ENCODE measurements around the gene PGC.

Gene PGC

DNA sequence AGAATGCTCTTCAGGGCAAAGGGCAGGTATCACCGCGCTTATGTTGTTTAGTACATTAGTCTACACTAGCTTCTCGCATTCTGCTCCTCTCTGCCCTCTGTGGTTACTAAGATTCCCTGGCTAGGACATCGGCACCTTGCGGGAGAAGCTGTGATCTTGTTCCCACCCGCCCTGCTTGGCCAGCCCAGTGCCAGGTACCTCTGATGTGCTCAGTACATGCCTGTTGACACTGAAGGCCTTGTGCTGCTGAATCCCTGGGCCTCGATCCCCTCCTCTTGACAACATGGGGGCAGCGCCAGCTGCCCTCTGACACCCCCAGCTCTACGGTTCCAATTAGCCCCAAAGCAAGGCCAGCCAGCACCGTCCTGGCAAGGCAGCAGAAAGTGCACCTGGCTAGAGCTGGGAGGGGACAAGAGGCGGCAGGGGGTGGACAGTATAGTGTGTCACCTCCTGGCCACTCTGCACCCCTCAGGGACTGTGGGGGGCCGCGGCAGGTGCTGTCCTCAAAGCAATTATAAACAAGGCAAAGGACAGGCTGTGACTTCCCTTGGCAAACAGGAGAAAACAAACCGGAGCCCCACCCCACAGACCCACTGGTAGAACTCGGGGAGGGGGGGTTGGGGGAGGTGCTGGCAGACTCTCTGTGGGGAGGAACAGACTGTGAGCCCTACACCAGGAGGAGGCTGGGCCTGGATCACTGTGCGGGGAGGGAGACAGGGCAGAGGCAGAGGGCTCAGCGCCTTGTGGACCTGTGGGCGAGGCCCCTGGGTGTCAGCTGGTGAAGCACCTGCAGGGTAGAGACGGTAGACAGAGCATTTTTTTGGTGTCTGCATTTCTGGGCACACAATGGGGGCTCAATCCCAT is 18.9 kb downstream of the PGC start:
- no peak for DNase-seq

DNA sequence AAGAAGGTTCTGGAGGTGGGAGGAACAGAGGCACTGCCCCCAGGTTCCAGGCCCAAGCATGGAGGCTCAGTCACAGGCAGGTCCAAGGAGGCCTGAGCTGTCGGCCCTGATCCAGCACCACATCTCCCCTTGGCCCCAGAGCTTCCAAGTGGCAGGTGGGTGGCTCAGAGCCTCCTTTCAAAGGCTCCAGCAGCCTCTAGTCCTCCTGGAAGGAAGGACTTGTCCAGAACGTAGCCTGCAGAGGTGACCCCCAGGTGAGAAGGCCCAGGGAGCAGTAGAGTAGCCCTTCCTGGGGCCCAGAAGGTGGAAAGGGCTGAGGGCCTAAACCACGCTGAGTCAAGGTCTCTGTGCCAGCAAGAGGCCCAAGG is 19.5 kb downstream of the PGC start:
- DNase-seq = no peak

DNA sequence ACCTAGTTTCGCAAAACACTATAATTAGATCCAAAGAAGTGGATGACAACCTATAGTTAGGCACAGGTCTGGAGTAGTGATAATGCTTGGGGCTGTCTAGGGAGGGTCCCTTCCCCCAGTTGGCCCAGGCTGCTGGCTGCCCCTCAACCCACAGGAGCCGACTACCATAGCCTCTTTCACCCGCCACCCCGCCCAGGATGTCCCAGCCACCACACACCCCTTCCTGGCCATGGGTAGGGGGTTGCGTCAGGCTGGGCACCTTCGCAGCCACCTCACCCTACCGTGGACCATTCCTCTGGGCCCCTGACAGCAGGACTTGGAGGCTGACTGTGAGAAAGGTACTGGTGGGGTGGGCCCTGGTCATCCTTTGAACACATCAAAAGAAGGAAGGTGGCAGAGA is 20.3 kb downstream of the PGC start:
- DNase-seq = no peak

DNA sequence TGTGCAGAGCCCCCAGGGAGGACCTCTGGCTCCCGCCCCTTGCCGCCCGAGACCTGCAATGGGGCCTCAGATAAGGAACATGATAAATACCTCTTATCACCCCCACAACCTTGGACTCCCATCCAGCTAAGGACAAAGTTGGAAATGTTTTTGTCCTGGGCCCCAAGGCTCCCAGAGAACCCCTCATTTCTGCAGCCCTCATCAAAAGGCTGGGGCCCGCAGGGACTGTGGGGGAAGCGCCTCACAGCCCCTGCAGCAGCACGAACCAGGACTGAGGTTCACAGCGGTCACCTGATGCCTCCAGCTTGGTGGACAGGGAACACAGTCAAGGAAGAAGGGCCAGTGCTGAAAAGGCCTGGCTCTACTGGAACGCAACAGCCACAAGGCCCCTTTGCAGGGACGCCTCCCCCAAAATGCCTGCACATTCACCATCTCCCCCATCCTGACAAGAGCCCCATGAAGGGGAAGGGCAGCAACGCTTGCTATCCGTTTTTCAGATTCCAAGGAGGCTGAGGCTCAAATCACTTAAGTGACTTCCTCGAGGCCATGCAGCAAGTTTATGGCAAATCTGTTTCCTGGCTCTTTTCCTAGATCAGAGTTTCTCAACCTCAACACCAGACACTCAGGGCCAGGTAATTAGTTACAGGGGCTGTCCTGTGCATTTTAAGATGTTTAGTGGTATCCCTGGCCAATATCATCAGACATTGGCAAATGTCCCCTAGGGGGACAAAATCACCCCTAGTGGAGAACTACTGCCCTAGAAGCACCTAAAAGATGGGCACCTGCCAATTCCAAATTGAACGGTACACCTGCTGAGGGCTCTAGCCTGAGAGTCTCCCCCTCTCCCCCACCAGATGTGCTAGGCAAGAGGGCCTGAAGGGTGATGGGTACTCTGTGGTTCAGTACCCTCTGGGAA is 22.4 kb downstream of the PGC start:
- DNase-seq = no peak

DNA sequence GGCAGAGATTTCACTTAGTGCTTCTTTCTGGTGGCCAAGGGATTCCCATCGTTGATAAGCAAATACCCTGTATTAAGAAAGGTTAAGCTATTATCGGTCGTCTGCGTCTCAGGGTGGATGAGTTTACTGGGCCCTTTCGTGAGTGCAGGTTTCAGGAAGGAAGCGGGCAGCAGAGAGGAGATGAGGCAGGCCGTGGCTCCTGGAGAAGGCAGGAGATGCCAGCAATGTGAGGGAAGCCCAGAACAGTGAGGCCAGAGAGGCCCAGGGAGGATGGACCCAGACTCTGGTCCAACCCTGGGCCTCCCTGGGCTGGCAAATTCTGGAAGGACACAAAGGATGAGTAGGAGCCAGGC is 23.0 kb downstream of the PGC start:
- no peak for DNase-seq

DNA sequence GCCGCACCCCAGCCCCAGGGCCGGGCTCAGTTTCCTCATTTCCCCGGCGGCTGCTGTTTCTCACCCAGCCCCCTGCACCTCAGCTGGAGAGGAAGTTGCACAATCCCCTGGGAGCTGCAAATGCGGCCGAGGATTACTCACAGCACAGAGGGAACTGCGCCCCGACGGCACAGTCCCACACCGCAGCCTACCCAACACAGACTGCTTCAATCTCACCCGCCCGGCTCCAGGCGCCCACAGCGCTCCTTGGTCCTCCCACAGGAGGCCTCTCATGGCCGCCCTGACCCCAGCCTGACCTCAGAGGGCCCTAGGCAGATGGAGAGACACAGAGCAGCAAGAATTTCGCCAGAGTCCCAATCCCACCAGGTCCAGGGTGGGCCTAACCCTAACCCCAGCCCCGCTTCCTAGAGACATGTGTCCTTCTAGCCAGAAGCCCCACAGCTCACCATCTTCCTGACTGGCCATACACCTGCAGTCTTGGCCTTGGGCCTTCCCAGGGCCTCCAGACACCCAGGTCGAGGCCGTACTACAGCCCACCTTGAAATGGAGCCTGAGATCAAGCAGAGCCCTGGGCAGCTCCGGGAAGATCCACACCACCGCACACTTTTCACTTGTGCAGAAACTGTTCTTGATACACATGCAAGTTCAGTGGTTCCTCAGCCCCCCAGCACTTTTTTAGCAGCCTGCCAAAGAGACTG is 23.5 kb downstream of the PGC start:
- DNase-seq = no peak

DNA sequence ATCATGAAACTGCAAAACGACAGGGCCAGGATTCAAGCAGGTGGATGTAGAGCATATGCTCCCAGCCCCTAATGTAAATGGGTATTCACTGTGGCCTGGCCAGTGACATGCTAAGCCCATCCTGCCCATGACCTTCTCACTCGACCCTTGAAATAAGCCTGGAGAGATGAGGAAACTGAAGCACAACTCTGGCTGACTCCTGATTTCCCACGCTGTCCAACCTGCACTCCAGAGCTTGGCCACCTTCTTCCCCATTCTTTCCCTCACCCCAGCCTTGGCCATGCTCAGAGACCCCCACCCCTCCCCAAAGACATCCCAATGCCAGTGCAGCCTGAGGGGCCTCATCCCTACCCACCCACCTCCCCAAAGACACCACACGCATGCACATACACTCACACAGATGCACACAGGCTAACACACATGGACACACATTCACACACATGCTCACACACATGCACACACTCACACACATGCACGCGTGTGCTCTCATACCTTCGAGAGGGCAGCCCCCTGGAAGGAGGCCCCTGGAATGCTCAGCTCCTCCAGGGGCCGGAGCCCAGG is 24.1 kb downstream of the PGC start:
- DNase-seq = no peak

DNA sequence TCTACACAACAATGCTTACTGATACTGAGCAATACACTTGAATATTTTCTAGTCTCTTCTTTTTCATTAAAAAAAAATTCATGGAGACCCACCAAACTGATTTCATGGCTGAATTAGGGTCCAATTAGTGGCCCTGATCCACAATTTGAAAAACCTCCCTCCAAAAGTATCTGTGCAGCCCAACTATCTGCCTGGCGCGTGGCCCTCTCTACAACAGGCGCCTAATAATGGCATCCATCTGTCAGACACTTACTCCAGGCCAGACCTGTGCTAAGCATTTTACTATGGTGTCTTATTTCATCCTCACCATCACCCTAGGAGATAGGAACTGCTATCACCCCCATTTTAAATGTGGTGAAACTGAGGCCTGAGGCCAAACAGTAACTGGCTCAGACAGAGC is 25.8 kb downstream of the PGC start:
- DNase-seq = no peak

DNA sequence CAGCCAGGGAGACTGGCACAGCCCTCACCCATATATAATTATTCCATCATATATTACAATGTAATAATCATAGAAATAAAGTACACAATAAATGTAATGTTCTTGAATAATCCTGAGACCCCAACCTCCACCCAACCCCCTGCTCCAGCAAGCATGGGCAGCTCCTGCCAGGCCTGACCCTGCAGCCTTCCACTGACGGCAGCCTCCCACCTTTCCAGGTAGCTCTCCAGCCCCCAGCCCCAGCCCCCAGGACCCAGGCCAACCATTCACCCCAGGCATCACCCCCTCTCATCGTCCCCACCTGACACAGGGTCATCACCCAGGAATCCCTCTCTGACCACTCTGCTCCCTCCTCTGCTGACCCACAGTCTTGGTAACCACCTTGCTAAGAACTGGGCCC is 26.4 kb downstream of the PGC start:
- DNase-seq = no peak

DNA sequence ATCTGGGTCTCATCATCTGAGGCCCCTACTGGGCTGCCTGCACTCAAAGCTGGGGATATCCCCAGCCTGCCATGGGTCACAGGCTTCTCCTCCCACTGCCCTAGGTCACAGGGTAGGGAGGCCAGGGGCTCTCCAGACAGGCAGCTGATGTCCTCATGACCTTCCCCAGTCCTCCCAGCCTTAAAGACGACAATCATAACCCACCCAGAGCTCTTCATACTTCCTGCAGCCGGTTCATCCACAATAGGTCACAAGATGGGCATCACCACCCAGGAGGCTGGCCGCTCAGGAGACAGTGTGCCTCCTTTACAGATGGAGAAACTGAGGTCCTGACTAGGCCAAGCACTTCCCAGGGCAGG is 27.0 kb downstream of the PGC start:
- no peak for DNase-seq

DNA sequence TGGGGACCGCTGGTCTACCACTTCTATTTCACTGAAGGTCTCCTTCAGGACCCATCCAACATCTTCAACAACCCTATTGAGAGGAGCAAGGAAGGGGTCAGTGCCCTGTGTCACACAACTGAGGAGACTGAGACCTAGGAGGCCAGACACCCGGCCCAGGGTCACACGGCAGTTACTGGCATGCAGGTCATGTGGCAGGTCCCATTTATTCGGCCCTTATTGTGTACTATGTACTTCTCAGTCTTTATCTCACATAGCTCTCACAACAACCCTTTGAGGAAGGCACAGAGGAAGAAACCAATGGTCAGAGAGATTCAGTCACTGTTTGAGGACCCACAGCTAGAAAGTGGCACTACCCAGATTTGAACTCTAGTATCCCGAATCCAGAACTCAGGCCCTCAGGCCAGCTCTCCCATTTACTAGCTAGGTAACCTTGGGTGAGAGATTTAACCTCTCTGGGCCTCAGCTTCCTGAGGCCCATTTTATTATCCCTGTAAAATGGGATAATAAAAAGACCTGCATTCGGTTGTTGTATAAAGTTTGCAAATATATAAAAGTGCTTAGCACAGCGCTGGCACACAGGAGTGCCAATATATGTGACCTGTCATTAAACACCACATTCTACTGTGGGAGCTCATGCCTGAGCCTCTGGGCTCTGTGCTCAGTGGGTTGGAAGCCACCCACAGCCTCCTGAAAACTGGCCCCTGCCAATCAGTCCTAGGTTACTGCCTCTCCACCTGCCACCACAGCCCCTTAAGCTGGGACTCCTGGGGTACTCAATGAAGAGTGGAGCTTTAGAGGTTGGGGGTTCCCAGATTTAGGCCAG is 27.5 kb downstream of the PGC start:
- no peak for DNase-seq

DNA sequence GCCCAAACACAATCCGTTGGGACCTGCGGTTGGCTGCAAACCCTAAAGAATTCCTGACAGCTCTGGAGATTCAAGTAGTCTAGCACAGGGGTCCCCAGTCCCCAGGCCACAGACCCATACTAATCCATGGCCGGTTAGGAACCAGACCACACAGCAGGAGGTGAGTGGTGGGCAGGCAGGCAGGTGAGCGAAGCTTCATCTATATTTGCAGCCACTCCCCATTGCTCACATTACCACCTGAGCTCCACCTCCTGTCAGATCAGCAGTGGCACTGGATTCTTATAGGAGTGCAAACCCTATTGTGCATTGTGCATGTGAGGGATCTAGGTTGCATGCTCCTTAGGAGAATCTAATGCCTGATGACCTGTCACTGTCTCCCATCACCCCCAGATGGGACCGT is 28.4 kb downstream of the PGC start:
- DNase-seq = no peak

DNA sequence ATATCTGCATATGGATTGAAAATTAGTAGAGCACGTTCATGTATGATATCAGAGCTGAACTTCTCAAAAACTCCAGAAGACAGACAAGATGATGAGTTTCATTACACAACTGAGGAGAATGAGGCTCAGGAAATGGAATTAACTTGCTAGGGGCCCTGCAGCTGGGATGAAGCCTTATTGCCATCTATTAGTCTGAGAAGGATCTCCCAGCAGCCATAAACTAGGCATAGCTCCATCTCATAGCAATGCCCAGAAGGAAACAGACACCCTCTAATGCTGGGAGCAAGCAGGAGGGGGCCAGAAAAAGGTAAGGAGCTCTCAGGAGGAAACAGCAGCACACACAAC is 29.8 kb downstream of the PGC start:
- DNase-seq = no peak

DNA sequence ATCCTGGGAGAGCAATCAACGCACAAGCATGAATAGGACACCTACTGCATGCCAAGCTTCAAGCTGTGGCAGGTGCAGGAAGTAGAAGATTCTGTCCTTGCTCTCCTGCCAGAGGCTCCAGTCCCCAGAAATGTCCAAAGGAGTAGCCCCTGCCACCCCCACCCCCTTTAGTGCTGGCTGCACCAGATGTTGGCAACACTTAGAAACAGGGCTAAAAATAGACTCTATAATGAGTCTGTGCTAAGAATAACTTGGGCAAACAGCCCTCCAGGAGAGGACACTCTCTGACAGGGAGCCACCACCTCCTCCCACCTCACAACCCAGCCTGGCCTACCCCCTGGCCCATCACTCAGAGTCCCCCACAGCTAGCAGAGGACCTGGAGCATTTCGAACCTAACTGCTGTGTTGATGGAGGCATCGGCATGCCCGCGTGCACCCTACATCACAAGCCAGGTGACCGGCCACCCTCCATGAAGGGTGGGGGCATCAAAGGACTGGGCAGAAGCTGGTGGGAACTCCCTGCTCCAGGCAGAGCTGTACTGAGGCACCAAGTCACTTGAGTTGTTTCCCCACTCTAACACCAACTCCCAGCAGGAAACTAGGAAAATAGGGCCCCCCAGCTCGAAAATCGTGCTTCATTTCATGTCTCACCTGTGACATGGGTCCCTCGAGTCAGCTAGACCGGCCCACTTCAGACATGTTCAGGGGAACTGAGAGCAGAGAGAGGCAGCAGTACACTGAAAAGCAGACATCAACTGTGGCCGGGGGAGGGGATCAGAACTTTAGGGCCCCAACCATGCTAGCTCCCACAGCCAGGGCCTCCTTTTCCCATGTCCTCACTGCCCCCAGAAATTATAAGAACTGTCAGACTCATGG is 30.4 kb downstream of the PGC start:
- DNase-seq = no peak

DNA sequence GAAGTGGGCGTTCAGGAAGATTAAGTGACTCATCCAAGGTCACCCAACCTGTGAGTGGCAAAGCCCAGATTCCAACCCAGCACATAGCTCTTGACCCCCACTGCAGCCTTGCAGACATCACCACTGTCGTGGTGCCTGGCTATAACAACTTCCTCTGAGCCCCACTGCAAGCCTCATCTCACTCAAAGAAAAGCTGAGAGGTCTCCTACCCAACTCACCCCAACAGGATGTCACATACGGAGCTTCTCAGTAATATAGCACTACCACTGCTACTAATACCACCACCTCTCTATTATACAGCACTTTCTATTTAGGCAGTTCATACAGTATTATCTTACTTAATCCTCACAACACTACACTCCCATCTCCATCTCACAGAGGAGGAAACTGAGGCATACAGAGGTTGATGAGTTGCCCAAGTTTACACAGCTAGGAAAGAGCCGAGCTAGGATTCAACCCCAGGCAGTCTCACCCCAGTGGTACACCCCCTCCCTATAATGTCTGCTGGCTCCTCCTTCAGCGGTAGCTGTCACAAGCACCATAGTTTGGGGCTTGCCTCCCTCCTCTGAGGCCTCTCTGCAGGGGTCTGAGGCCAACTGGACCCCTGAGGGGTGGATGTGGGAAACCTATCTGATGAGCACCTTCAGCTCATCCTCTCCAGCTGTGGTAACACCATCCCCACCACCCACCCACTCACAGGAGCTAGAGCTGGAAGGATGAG is 31.2 kb downstream of the PGC start:
- DNase-seq = no peak

DNA sequence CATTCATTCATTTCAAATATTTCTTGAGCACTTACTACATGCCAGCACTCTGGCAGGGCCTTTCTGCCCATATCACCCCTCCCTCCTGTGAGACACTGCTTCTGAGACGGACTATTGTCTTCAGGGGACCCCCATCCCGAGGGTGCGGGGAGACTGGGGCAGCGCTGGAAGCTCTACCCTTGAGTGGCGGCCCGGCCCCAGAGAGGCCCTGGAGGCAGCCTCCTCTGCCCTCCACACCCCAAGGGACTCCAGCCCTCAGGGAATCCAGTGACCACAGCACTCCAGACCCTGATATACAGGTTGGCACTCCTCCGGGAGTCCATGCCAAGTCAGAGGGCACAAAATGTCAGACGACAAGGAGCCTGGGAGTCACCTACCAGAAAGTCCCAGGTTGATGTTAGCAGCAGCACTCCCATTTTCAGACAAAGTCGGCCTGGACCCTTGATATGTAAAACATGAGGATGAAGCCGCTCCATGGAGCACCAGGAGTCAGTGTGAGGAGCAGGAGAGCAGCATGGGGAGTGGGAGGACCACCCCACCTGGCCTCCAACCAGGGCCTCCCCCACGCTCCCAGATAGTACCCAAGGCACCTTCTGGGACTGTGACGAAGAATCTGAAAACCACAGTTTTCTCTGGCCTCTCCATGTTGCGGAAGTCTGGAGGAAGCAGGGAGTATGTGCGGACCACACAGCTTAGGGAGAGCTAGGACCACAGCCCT is 32.5 kb downstream of the PGC start:
- DNase-seq = no peak

DNA sequence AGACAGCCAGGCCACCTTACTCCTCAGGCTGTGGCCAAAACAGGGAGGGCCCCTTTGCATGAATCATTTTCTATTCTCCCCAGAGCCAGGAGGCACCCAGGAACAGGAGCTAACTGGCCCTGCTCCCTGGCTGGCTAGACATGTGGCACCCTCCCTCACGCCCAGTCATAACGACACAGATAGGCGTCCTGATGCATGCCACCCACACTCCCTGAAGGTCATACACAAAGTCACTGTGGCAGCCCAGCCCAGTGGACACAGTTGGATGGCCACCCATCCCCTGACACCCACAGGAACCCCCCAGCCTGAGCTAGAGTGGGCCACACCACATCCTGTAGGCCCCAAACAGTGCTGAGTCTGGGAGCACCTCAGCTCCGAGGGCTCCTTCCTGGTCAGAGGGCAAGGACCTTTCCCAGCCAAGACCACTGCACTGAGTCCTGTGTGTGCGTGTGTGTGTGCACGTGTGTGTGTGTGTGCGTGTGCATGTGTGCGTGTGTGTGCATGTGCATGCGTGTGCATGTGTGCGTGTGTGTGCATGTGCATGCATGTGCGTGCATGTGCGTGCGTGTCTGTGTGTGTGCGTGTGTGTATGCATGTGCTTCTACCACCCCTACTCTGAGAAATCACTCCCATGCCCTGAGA is 33.4 kb downstream of the PGC start:
- DNase-seq = no peak

DNA sequence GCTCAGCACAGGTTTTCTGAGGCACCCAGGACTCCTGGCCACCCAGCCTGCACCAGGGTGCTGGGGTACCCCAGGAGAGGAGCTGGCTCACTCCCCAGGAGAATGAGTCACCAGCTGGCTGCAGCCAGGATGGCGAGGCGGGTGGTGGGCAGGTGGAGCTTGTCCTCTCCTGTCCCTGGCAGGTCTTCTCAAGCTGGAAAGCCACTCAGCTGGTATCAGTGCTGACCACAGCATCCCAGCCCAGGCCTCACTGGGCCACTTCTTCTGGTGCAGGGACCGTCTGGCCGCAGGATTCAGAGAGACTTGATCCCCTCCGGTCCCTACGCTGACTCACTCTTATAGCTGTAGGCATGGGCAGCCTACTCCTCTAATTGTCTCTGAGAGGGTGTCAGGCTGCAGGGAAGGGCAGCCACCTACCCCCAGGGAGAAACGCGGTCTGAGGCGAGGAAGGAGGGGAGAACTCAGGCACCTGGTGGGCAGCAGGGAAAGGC is 34.0 kb downstream of the PGC start:
- DNase-seq = no peak

DNA sequence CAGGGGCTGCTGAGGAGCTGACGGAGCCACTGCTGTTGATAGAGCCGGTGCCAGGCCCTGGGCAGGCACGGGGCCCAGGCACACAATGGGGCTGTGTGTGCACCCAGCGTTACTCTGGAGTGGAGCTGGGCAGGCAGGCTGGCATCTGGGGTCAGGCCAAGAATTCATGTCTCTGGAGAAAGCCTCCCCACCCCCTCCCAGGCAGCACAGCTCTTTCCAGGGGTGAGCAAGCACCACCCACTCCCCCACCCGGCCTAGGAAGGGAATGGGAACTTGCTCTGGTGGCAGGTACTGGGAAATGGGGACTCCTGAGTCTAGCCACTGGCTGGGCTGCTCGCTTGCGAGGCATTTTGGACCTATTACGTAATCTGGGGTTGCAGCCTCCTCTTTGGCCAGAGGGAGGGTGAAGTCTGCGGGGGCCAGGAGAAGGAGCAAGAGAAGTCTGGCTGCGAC is 34.5 kb downstream of the PGC start:
- DNase-seq = no peak
